HG03135 (cell line): Measurements from ENCODE around the gene NCDN.

ENCODE experiments used
- ATAC-seq: cut with Tn5 transposase; IDR thresholded peaks from one replicate; pipeline ENCODE4 v1.9.1; 2021; ENCODE audit warnings: mild to moderate bottlenecking, moderate library complexity; ENCODE audit not compliant: unreplicated experiment

Gene NCDN

GRCh38 chr1:35554266-35555211, 3.1 kb upstream of the NCDN start:
- ATAC-seq, result no peak

GRCh38 chr1:35555212-35555584, 2.4 kb upstream of the NCDN start:
- ATAC-seq, result no peak

- ATAC-seq, result no peak
Measured at GRCh38 chr1:35555601-35556477, 1.8 kb upstream of the NCDN start.

- no peak for ATAC-seq
Measured at GRCh38 chr1:35556484-35557117, 998 bp upstream of the NCDN start.

- ATAC-seq, result peak; percentile 69
Measured at GRCh38 chr1:35557118-35557610, 435 bp upstream of the NCDN start, which contains the start of gene KIAA0319L. Gene KIAA0319L, minus strand, starts transcription at chr1:35557403. Its CDS starts 2,912 bp downstream, at chr1:35554491.

- no peak for ATAC-seq
Measured at GRCh38 chr1:35558374-35559316, 1.0 kb downstream of the NCDN start.

- ATAC-seq, result no peak
Measured at GRCh38 chr1:35559317-35559944, 1.8 kb downstream of the NCDN start.

GRCh38 chr1:35560256-35561225, 2.9 kb downstream of the NCDN start:
- ATAC-seq, result no peak

GRCh38 chr1:35561297-35561971, 3.8 kb downstream of the NCDN start:
- ATAC-seq, result no peak

- no peak for ATAC-seq
Measured at GRCh38 chr1:35561972-35562680, 4.5 kb downstream of the NCDN start.

- ATAC-seq, result no peak
Measured at GRCh38 chr1:35563166-35563565, 5.6 kb downstream of the NCDN start.

- ATAC-seq, result peak; percentile 52
Measured at GRCh38 chr1:35564037-35564883, 6.7 kb downstream of the NCDN start.

GRCh38 chr1:35564884-35565741, 7.5 kb downstream of the NCDN start:
- no peak for ATAC-seq

GRCh38 chr1:35565742-35566133, 8.1 kb downstream of the NCDN start:
- no peak for ATAC-seq

- ATAC-seq, result no peak
Measured at GRCh38 chr1:35567947-35568558, 10.5 kb downstream of the NCDN start.
